GM19463 (cell line): ENCODE measurements around the gene ITPR3.

Experiments used
- ATAC-seq: cut with Tn5 transposase; IDR thresholded peaks from one replicate; pipeline ENCODE4 v1.9.1; 2021; ENCODE audit warnings: mild to moderate bottlenecking, moderate library complexity; ENCODE audit not compliant: unreplicated experiment

Gene ITPR3

DNA sequence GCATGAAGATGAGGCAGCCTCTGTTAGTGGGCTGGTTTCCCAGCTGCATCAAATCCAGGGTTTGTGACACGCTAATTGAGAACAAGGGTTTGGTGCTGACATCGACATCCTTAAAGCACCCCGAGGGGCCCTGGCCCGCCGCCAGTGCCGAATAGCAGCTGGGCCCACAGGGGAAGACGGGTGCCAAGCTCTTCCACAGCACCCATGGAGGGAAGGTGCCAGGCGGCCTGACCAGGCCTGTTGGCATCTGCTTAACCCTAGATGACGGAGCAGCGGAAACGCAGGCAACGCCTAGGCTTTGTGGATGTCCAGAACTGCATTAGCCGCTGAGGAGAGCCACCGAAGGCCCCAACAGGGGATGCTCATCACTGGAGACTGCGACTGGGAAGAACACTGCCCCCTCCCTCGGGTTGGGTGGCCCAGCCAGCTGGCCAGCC is 74.3 kb downstream of the ITPR3 start:
- ATAC-seq: no peak

- ATAC-seq: no peak
Measured at GRCh38 chr6:33696076-33696475, 75.0 kb downstream of the ITPR3 start.

GRCh38 chr6:33696548-33697518 is 75.7 kb downstream of the ITPR3 start:
- no peak for ATAC-seq

GRCh38 chr6:33697845-33698244 is 76.7 kb downstream of the ITPR3 start:
- ATAC-seq: no peak

DNA sequence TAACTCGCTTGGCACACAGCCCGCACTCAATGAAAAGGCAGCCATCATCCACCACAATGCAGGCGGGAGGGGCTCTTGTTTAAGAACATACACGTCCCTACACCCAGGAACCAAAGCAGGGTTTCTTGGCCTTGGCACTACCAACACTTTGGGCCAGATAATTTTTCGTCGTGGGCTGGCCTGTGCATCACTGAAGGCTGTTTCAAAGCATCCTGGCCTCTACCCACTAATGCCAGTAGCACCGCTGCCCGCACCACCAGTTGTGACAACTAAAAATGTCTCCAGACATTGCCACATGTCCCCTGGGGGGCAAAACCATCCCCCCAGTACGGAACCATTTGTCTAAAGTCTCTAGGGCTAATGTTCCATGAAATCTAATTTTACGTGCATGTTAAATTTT is 77.4 kb downstream of the ITPR3 start:
- ATAC-seq: no peak

GRCh38 chr6:33699131-33699530 is 78.0 kb downstream of the ITPR3 start:
- no peak for ATAC-seq

DNA sequence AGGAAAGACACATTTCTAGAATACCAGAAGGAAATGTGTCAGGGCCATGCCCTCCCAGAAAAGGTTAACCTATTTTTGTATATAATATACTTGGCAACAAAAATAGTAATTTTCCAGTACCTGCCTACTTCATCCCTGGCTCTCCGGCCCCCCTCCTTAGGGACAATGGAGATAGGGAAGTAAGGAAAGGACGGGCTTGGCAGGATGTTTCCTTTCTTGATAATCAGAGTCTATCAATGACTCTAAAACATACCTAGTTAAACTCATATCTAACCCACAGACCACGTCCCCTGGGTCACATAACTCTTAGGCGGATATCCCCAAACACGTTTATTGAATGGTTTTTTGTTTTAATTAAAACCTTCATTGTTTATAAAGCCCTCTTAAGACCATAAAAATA is 78.6 kb downstream of the ITPR3 start:
- ATAC-seq: no peak

- ATAC-seq: no peak
Measured at GRCh38 chr6:33700391-33701050, 79.4 kb downstream of the ITPR3 start.

DNA sequence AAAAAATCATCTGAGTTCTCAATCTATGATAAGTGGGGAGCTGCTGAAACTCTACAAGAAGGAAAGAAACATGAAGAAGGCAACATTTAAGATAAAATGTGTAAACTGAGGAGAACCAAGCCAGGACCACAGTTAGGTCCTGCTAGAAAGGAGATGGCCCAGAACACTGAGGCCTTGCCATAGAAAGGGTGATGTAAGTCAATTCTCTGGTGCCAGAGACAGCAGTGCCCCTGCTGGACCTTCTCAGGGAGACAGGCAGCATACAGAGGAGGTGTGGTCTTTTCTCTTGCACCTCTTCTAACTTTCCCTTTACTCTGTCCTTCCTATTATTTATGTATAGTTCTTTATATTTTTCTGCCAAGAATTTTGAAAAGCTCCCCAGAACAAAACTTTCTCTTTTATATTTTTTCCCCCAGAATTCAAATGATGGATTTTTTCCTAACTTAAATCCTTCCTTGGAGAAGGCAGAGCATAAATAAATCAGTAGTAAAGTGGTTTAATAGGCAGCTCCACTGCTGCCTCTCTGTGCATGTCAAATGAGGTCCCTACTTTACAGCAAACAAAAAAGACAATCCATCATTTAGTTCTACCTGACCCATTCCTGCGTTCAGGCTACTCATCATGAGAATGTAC is 81.3 kb downstream of the ITPR3 start:
- no peak for ATAC-seq

DNA sequence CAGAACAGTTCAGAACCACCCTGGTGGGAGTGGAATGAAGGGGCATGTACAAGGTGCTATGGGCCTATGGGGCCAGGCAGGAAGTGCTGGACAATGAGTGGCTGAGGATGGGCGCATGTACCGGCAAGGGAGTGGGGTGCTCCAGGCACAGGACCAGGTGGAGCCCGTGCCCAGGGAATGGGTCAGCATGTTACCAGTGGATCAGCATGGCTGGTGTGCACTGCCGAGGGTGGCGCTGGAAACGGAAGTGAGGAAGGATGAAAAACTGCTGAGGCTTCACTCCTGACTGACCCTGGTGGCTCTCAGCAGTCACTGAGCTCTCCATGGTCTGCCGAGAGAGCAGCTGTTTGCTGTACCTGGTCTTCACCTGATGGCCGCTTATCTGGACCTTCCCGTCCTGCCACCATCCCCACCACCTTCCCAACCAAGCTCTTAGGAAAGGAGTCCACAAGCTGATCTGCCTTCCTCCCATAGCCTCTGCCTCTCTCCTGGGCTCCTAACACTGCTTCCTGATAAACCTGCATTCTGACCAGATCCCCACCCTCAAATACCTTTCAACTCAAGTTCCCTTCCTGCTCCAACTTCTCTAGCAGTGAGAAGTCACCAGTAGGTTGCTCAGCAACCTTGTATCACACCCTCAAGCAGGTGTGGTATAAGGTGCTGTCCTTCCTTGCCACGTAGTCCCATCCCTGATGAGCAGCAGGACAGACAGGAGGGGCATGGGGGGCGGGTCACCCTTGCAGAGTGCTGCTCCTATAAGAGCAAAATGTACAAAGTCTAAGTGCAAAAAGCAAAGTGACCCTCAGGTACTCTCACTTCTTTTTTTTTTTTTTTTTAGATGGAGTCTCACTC is 83.3 kb downstream of the ITPR3 start:
- ATAC-seq: no peak

GRCh38 chr6:33705268-33705885 is 84.3 kb downstream of the ITPR3 start:
- ATAC-seq: no peak

DNA sequence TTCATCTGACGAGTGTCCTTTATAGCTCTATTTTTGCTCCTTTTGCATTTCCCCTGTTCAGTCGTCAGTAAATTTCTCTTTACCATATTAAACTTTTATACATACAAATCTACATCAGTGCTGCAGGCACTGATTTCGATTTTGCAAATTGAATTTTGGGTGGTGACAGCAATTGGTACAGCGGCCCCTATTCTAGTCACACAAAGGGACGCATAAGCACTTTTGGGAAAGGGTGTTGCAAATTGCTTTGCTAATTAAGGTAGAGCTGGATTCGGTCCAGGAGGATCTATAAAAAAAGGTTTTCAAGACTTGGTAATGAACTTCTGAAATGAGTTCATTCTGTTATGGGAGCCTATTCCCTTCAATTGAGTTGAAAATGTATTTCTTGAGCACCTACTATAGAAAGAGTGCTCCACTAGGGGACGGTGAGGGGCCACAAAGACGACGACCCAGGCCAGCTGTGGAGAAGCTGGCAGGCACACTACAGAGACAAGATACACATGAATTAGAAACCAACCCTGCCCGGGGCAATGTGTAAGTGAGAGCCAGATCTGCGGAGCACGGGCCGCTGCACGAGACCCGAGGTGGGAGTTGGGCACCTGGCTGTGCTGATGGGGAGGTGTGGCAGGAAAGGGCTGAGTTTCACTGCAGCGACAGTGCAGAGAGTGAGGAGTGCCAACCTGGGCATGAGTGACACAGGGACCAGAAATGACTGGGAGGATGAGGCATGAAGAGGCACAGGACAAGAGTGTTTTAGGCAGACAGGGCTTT is 85.0 kb downstream of the ITPR3 start:
- ATAC-seq: no peak

DNA sequence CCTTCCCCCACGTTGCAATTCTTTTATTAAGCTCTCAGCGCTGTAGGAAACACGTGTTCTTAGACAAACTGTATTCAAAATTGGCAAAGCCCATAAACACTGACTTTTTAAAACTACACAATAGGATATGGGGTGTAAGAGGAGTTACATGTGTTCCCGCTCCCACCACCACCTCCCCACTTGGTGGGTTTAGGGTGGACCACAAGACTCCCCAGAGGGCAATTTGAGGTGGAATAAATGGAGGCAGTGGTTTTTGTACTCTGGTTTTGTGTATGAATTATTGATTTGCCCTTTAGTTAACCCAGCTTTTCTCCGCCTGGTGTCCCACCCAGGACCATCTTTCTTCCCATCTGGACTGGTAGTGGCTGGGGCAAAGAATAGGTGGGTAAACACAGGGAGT is 86.6 kb downstream of the ITPR3 start:
- ATAC-seq: no peak

GRCh38 chr6:33708516-33709204 is 87.5 kb downstream of the ITPR3 start:
- ATAC-seq: no peak

DNA sequence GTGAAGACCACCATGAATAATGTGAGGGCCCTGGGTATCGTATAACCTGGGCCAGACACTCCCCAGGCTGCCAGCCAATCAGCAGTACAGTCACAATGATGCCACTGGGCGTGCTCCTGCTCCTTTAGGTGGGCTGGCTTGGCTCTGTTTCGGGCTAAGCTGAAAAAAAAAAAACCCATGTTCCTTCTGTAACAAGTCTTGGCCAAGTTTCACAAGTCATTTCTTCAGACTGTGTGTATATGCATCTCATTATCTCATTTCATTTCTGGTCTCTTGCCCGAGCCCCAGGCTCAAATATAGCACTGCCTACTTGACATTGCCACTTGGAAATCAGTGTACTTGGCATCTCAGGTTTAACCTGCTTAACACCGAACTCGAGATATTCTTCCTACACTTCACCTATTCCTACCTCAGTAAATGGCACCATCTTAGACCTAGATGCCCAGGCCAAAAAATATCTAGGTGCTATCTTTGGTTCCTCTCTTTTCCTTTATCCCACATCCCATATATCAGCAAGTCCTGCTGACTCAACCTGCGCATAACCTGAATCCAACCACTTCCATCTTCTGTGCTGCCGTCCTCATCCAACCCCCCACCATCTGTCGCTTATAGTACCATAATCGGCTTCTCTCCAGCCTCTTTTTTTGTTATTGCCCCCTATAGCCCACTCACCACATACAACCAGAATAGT is 88.6 kb downstream of the ITPR3 start:
- no peak for ATAC-seq

DNA sequence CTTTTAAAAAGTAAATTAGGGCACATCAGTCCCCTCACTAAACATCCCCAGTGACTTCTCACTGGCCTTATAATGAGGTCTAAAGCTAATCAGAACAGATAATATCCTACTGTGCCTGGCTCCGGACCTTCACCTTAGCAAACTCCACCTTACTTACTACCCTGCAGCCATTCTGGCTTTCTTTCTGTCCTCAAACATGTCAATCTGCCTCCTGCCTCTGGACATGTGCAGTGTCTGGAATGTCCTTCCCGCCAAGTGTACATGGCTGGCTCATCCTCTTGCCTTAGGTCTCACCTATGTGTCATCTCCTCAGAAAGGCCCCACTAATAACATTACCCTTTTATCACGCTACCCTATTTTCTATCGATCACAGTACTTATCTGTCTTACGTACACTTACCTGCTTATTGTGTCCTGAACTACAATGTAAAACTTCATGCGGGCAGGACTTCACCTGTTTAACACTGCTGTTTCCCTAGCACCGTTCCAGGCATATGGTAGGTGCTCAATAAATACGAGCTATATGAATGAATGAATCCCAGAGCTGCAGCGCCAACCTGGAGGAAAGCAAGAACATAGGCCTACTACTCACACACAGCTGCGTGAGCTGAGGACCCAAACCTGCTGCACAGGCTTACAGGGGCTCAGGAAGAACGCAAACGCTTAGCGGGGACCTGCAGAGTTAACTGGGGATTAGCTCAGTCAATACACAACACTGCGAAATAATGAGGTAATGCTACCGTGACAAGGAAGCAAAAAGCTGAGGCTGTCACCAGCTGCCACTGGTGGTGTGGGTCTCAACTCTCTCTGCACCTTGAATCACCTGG is 89.4 kb downstream of the ITPR3 start:
- no peak for ATAC-seq
